NCI-H82 (cell line): ENCODE results near the gene PIM2.

Source experiments
- DNase-seq: peaks from one replicate; lab custom pipeline; 2025; lab: John Stamatoyannopoulos, UW

The PIM2 gene

DNA sequence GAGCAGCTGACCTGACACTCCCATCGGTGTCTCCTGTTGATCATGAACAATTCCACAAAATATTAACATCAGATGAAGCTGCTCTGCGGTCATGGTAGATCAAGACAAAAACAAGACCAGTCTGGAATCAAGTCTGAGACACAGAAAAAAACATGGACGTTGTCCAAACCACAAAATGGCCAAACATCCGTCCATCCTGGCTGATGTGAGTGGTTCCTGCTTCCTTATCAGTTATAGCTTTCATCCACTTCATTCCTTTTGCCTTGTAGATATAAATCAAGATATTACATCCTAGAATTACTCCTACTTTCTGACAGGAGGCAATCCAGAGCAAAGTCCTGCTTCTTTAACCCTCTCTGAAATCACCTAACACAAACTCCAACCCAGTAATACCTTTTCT is 54.6 kb downstream of the PIM2 start:
- DNase-seq, result no peak
